Skin of body (tissue), 2 donors: ENCODE data around the gene TOR4A. TPM values are rescaled to one million over a fixed set of nuclear protein-coding genes. Genes with fewer than 3 reads are reported as not detected.
A peak's percentile ranks its signal among the peaks of the same experiment; 100 is the strongest.

Source experiments
- DNase-seq: peaks from one replicate; lab custom pipeline; 2025; lab: John Stamatoyannopoulos, UW
- total RNA-seq: library from RNA; depleted of rRNA; stranded (reverse); fragments of >200 nt; gene quantifications from one replicate; pipeline ENCODE4 v1.2.3, GENCODE V29; 2014

The TOR4A gene
- 1.7 TPM for total RNA-seq

GRCh38 chr9:137277329-137278041 lies at the start of gene TOR4A:
Gene TOR4A (plus strand): TSS chr9:137277726. CDS start chr9:137278690, 964 bp downstream.
- no peak for DNase-seq

- no peak for DNase-seq
Observed at GRCh38 chr9:137227853-137228505, 49.5 kb upstream of the TOR4A start.

- DNase-seq, result no peak
Observed at GRCh38 chr9:137228506-137228967, 49.0 kb upstream of the TOR4A start.

GRCh38 chr9:137228968-137229896 lies 48.3 kb upstream of the TOR4A start:
- DNase-seq, result no peak

- DNase-seq, result no peak
Observed at GRCh38 chr9:137229903-137230704, 47.4 kb upstream of the TOR4A start.

- no peak for DNase-seq
Observed at GRCh38 chr9:137230705-137231371, 46.7 kb upstream of the TOR4A start, which contains the start of gene SLC34A3. Gene SLC34A3 (plus strand): TSS chr9:137230901. CDS start chr9:137231703, 802 bp downstream.

GRCh38 chr9:137231372-137232039 lies 46.0 kb upstream of the TOR4A start:
- DNase-seq, result no peak

GRCh38 chr9:137232101-137232500 lies 45.4 kb upstream of the TOR4A start:
- no peak for DNase-seq

GRCh38 chr9:137232510-137232909 lies 45.0 kb upstream of the TOR4A start:
- no peak for DNase-seq

GRCh38 chr9:137233143-137233980 lies 44.2 kb upstream of the TOR4A start:
- no peak for DNase-seq

GRCh38 chr9:137234055-137234697 lies 43.4 kb upstream of the TOR4A start:
- DNase-seq, result no peak

- DNase-seq, result no peak
Observed at GRCh38 chr9:137234758-137235423, 42.6 kb upstream of the TOR4A start.

- no peak for DNase-seq
Observed at GRCh38 chr9:137235424-137236237, 41.9 kb upstream of the TOR4A start.

GRCh38 chr9:137236238-137236935 lies 41.1 kb upstream of the TOR4A start:
- peak; percentile 18 for DNase-seq

- DNase-seq, result no peak
Observed at GRCh38 chr9:137236936-137237421, 40.5 kb upstream of the TOR4A start.
